KMS-11 (cell line): ENCODE data around the gene RBP7.

Experiments used
- H2AFZ ChIP-seq: fragments of 200-600 bp; sonication (generic); 2 replicates; pipeline ENCODE4 v1.6.1; 2016; ENCODE audit warnings: antibody characterized with exemption, mixed run types, low read depth
- H3K27ac ChIP-seq: fragments of 200-600 bp; sonication (generic); 2 replicates; pipeline ENCODE4 v1.6.1; 2016; ENCODE audit warnings: mild to moderate bottlenecking, mixed run types
- H3K27me3 ChIP-seq: fragments of 200-600 bp; sonication (generic); 2 replicates; pipeline ENCODE4 v1.6.1; 2017; ENCODE audit warnings: mild to moderate bottlenecking, low read depth, mixed run types, moderate library complexity; ENCODE audit not compliant: insufficient read depth
- H3K36me3 ChIP-seq: fragments of 200-600 bp; sonication (generic); 2 replicates; pipeline ENCODE4 v1.6.1; 2017; ENCODE audit warnings: mild to moderate bottlenecking, mixed run types; ENCODE audit not compliant: insufficient read depth
- H3K4me1 ChIP-seq: fragments of 200-600 bp; sonication (generic); 2 replicates; pipeline ENCODE4 v1.6.1; 2016; ENCODE audit warnings: mild to moderate bottlenecking, low read depth, mixed run types; ENCODE audit not compliant: poor library complexity, severe bottlenecking
- H3K4me2 ChIP-seq: fragments of 200-600 bp; sonication (generic); 2 replicates; pipeline ENCODE4 v1.7.0; 2016; ENCODE audit warnings: mild to moderate bottlenecking, mixed run types
- H3K4me3 ChIP-seq: fragments of 200-600 bp; sonication (generic); IDR thresholded peaks from 2 replicates; pipeline ENCODE4 v1.6.1; 2017; ENCODE audit warnings: low read depth, low read length, mixed read lengths; ENCODE audit not compliant: insufficient read depth
- H3K79me2 ChIP-seq: fragments of 200-600 bp; sonication (generic); 2 replicates; pipeline ENCODE4 v1.6.1; 2016; ENCODE audit warnings: low read depth, mixed run types; ENCODE audit not compliant: insufficient read depth
- H3K9ac ChIP-seq: fragments of 200-600 bp; sonication (generic); 2 replicates; pipeline ENCODE4 v1.6.1; 2016; ENCODE audit warnings: mild to moderate bottlenecking, mixed run types
- H4K20me1 ChIP-seq: fragments of 200-600 bp; sonication (generic); 2 replicates; pipeline ENCODE4 v1.6.1; 2016; ENCODE audit warnings: mild to moderate bottlenecking, mixed run types; ENCODE audit not compliant: insufficient read depth
- CTCF ChIP-seq: fragments of 200-600 bp; sonication (generic); conservative IDR thresholded peaks from 2 replicates; pipeline ENCODE4 v1.6.1; 2017; ENCODE audit warnings: low read depth, mild to moderate bottlenecking, antibody characterized with exemption, low read length, moderate library complexity, mixed read lengths

The RBP7 gene

GRCh38 chr1:10048601-10049000 lies 51.6 kb downstream of the RBP7 start:
- H3K9ac ChIP-seq: no peak overlapping the region
- no peak overlapping the region for H3K27ac ChIP-seq
- no peaks in the 10 kb centered on the region; the same call in 1 of the 2 replicates for H4K20me1 ChIP-seq
- no peak overlapping the region for H3K4me3 ChIP-seq
- no peak overlapping the region for H3K4me2 ChIP-seq
- no peak for TF ChIP-seq CTCF
- peaks cover 15% of the 10 kb centered on the region for H3K4me1 ChIP-seq
- H3K27me3 ChIP-seq: no peaks in the 10 kb centered on the region
- H2AFZ ChIP-seq: no peak overlapping the region
- no peaks in the 10 kb centered on the region; the same call in 1 of the 2 replicates for H3K36me3 ChIP-seq
- peaks cover 77% of the 10 kb centered on the region for H3K79me2 ChIP-seq

GRCh38 chr1:10050611-10051010 lies 53.6 kb downstream of the RBP7 start:
- Histone ChIP-seq H3K27ac (no peak overlapping the region), H4K20me1 (no peaks in the 10 kb centered on the region; the same call in 1 of the 2 replicates), H3K4me2 (no peak overlapping the region), H3K4me1 (peaks cover 14% of the 10 kb centered on the region), H2AFZ (no peak overlapping the region), H3K79me2 (peaks cover 79% of the 10 kb centered on the region), H3K9ac (no peak overlapping the region), H3K4me3 (no peak overlapping the region), H3K27me3 (no peaks in the 10 kb centered on the region), H3K36me3 (no peaks in the 10 kb centered on the region)
- TF ChIP-seq CTCF: no peak

- no peaks in the 10 kb centered on the region for H3K36me3 ChIP-seq
- no peak overlapping the region for H2AFZ ChIP-seq
- no peaks in the 10 kb centered on the region for H3K27me3 ChIP-seq
- peaks cover 18% of the 10 kb centered on the region for H3K4me1 ChIP-seq
- H3K4me3 ChIP-seq: no peak overlapping the region
- H3K4me2 ChIP-seq: no peak overlapping the region
- H3K27ac ChIP-seq: no peak overlapping the region
- TF ChIP-seq CTCF: no peak
- H4K20me1 ChIP-seq: no peaks in the 10 kb centered on the region; the same call in 1 of the 2 replicates
- H3K79me2 ChIP-seq: peaks cover 79% of the 10 kb centered on the region
- H3K9ac ChIP-seq: no peak overlapping the region
These were observed 54.6 kb downstream of the RBP7 start for GRCh38 chr1:10051656-10052055.

- no peaks in the 10 kb centered on the region for H3K36me3 ChIP-seq
- H3K4me1 ChIP-seq: peaks cover 23% of the 10 kb centered on the region
- TF ChIP-seq CTCF: no peak
- H3K27me3 ChIP-seq: no peaks in the 10 kb centered on the region
- H3K79me2 ChIP-seq: peaks cover 74% of the 10 kb centered on the region
- H3K4me2 ChIP-seq: no peak overlapping the region
- H3K9ac ChIP-seq: no peak overlapping the region
- H2AFZ ChIP-seq: no peak overlapping the region
- H3K4me3 ChIP-seq: no peak overlapping the region
- no peaks in the 10 kb centered on the region; the same call in 1 of the 2 replicates for H4K20me1 ChIP-seq
- no peak overlapping the region for H3K27ac ChIP-seq
These were observed 55.3 kb downstream of the RBP7 start for GRCh38 chr1:10052347-10052746.

- Histone ChIP-seq H3K36me3 (no peaks in the 10 kb centered on the region), H4K20me1 (0 out of 2 replicates have a peak, but pooled peaks cover 3% of the 10 kb centered on the region), H3K79me2 (peaks cover 76% of the 10 kb centered on the region), H3K9ac (no peak overlapping the region), H3K27me3 (no peaks in the 10 kb centered on the region), H3K27ac (no peak overlapping the region), H3K4me3 (no peak overlapping the region), H2AFZ (no peak overlapping the region), H3K4me1 (peaks cover 23% of the 10 kb centered on the region), H3K4me2 (no peak overlapping the region)
- TF ChIP-seq CTCF: no peak
These were observed 57.4 kb downstream of the RBP7 start for GRCh38 chr1:10054465-10054864.
